GM21723 (cell line): ENCODE measurements around the gene UBE2G2.
"Not testable (repeated sequence)": the region's sequence is repeated elsewhere in the genome, so short reads cannot be mapped to it uniquely, and the experiment has no call there.

Experiments used
- ATAC-seq: cut with Tn5 transposase; IDR thresholded peaks from one replicate; pipeline ENCODE4 v1.9.1; 2021; ENCODE audit warnings: mild to moderate bottlenecking, moderate library complexity; ENCODE audit not compliant: unreplicated experiment

The UBE2G2 gene

DNA sequence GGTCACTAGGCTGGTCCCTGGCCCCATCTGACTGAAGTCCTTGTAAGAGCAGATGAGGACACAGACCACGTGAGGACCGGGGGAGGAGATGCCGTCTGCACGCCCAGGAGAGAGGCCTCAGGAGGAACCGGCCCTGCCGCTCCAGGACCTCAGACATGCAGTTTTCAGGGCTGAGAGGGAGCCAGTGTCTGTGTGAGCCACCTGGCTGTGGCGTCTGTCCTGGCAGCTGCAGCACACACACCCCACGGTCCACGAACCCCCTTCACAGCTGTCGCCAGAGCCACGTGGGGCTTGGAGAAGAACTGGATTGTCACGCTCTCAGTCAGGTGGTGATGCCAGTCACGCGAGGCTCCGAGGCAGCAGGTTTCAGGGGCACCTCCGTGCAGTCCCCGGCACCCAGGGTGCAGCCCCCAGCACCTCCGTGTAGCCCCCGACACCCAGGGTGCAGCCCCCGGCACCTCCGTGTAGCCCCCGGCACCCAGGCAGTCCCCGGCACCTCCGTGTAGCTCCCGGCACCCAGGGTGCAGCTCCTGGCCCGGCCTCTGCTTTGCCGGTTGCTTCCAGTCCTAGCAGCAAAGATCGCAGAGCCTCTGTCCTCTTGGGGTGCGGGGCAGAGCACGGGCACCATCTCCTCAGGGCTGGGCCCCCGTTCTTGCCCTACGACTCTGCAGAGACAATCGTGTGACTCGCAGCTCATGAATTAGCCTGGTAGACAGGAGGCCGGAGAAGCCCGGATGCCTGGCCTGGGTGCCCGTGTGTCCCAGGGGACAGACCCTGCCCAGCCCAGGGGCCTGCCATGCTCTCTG is 35.2 kb upstream of the UBE2G2 start:
- no peak for ATAC-seq

DNA sequence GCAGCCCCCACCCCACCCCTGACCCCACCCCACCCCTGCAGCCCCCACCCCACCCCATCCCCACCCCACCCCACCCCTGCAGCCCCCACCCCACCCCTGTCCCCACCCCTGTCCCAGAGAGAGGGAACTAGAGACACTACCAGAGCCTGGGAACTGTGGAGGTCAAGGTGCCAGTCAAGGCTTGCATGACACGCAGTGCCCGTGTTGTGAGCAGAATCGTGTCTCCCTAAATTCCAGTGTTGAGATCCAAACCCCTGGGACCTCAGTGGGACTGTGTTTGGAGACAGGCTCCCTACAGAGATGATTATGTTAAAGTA is 34.7 kb upstream of the UBE2G2 start:
- no peak for ATAC-seq

DNA sequence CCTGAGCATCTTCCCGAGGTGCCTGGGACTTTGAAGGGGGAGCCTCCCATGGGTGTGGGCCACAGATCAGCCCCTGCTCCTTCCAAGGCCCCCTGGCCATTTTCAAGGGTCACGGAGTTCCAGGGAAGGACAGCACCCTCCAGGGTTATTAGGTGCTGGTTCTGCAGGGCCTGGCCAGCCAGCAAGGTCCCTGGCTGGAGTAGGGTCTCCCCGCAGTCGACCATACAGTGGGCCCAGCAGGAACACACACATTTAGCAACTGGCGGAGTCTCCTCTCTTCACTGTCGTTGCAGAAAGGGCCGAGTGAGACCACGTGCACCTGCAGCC is 34.0 kb upstream of the UBE2G2 start:
- no peak for ATAC-seq

DNA sequence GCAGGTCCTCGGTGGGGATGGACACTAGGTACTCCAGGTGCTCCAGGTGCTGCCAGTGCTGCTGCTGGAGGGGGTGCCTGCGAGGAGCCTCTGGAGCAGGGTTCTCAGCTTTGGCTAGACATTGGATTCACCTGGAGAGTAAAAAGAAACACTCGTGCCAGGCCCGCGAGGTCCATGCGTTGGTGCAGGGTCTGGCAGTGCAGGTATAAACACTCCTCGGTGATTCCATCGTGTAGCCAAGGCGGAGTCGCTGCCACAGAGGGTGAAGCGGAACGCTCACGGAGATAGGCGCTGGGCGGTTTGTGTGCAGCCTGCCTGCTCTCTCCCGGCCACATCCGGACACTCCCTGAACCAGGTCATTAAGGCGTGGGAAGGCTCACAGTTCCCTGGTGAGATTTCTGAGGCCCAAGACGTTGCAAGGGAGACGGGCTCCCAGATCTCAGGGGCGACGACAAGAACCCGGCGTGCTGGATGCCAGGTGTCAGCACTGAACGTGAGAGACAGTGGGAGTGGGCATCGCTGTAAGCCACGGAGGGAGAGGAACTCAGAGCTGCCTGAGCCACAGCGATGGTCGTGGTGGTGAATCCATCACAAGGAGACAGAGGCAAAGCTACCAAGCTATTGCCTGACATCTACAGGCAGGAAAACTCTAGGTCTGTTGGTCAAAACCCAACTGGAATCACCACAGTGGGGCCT is 33.5 kb upstream of the UBE2G2 start:
- no peak for ATAC-seq

DNA sequence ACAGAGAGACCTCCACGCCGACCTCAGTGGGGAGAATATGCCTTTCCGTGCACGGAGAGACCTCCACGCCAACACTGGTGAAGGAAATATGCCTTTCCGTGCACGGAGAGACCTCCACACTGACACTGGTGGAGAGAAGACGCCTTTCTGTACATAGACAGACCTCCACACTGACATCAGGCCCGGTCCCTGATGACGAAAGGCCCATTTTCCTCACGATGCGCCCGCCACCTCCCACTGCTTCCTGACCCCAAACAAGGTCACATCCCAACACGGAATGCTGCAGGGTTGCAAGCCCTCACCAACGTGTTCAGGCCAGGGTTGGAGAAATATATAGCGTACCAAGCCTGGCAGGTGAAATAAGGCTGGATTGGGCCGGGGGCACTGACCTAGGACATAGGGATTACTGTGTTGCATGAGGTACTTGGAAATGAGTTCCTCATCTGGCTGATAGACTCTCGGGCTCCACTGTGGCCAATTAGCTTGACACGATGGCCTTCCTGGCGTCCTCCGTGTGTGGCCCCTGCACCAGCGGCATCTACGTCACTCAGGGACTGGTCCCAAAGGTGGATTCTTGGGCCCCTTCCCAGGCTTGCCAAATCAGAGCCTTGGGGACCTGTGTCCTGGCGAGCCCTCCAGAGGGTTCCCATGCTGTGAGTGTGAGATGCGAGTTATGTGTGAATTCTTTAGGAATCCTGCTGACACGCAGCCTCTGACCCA is 32.8 kb upstream of the UBE2G2 start:
- no peak for ATAC-seq

DNA sequence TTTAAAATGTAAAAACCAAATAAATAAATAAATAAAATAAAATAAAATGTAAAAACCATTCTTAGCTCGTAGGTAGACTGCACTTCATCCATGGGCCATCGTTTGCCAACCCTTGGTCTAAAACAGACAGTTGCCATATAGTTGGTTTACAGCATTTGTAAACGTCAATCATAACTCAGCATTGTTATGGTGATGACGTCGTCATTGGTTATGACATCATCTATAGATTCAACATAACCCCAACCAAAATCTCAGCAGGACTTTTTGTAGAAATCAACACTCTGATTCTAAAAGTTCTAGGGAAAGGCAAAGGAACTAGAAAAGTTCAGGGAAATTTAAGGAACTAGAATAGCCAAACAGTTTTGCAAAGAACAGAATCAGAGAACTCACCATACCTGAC is 32.0 kb upstream of the UBE2G2 start:
- no peak for ATAC-seq

DNA sequence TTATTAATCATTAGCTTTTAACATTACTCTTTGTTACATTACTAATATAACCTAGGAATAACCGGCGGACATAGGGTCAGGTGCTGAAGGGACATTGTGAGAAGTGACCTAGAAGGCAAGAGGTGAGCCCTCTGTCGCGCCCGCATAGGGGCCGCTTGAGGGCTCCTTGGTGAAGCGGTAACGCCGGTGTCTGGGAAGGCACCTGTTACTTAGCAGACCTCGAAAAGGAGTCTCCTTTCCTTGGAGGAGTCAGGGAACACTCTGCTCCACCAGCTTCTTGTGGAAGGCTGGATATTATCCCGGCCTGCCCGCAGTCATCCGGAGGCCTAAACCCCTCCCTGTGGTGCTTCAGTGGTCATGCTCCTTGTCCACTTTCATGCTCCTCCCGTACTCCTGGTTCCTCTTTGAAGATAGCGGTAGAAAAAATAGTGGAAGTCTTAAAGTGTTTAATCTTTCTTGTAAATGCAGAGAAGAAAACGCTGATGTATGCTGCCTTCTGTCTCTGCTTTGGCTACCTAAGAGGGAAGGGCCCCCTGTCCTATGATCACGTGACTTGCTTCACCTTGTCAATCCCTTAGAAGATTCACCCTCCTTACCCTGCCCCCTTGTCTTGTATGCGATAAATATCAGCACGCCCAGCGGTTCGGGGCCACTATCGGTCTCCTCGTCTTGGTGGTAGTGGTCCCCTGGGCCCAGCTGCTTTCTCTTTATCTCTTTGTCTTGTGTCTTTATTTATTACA is 31.1 kb upstream of the UBE2G2 start:
- not testable (repeated sequence) for ATAC-seq

DNA sequence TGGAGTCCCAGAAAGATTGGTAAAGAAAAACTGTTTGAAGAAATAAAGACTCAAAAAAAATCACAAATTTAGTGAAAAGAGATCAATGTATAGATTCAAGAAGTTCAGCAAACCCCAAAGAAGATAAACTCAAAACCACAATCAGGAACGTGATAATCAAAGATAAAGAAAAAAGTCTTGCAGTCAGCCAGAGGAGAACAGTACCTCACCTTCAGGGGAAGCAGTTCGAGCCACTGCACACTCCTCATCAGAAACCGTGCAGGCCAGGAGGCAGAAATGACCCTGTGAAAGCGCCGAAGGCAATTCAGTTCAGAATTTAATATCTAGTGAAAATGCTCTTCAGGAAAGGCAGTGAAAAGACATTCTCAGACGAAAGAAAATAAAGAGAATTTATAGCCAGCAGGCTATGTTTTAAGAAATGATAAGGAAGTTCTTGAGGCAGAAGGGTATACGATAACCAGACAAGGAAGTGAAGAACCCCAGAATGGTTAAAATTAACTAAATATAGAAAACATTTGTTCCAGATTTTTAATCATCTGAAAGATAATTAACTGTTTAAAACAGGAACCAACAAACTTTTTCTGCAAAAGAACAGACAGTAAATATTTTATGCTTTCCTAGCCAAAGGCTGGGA is 29.7 kb upstream of the UBE2G2 start:
- ATAC-seq = no peak

DNA sequence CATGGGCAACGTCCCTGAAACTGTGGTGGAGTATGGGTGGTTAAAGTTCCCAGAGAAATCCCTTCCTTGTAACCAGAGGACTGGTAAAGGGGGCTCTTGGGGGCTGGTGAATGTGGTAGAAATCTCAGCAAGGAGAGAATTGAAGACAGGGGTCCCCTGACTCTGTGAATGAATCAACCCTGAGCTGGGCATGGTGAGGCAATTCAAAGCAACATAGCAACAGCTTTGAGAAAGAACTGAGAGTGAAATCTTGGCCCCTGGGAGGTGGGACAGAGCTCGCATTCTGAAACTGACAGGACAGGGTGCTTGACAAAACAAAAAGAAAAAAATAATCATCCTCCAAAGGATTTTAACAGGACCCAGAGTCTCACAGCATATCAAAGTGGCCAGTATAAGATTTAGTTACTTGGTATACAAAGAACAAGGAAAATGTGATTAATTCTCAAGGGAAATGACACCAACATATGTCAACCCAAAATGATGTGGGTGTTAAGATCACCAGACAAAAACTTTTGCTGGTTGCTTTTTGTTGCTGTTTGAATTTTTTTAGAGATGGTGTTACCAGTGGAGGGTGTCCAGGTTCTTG is 28.0 kb upstream of the UBE2G2 start:
- ATAC-seq = no peak

DNA sequence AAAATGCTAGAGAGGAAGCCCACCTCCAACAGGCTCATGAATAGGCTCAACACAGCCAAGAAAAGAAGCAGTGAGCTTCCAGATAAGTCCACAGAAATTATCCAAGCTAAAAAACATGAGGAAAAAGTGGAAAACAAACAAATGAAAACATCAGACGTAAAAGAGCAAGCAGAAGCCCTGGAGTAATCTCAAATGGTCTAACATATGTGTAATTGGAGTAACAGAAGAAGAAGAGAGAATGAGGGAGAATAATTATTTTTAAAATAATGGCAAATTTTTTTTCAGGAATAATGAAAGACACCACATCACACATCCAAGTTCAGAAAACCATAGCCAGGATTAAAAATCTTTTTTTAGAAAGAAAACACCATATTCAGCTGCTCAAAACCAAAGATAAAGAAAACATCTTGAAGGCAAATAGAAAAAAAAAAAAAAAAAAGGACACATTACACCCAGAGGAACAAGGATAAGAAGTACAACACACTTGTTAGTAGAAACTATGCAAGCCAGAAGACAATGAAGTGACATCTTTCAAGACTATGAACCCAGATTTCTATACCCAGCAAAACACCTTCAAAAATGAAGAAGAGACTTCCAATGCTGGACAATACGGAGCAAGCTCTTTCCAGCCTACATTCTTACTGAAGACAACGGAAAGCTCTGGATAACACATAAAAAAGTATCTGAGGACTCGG is 26.9 kb upstream of the UBE2G2 start:
- ATAC-seq = no peak

DNA sequence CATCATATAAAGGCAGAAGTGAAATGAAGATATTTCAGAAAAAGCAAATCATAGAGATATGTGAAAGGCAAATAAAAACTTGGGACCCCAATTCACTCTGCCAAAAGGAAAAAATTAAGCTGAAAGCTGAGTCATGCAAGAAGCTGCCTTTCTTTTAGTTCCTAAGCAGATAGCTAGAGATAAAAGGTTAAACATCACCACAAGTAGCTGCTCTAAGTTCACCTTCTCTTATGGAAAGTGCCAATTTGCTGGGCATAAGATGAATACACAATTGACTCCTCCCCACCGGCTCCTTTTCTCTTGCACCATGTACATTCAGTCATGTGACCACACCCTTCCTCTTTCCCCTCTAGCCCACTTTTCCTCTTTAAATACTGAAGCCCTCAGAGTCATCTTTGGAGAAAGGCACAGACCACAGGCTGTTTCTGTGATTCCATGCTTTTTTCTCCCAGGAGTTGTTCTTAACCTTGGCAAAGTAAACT is 21.6 kb upstream of the UBE2G2 start:
- no peak for ATAC-seq

DNA sequence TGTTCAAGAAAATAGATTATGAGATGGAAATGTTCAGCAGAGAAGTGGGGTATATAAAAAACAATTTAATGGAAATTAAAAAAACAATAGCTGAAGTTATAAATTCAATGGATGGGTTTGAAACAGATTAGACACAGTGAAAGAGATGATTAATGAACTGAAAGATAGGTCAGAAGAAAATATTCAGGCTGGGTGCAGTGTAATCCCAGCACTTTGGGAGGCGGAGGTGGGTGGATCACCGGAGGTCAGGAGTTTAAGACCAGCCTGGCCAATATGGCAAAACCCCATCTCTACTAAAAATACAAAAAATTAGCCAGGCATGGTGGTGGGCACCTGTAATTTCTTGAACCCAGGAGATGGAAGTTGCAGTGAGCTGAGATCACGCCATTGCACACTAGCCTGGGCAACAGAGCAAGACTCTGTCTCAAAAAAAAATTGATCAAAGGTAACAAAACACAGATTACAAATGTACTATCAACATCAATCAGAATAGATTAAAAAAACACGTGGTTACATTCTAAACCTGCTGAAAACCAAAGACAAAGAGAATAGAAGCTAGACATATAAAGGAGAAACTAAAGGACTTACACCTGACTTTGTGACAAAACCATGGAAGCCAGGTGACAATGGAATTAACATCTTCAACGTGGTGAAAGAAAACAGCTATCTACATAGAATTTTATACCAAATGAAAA is 21.0 kb upstream of the UBE2G2 start:
- ATAC-seq = no peak

DNA sequence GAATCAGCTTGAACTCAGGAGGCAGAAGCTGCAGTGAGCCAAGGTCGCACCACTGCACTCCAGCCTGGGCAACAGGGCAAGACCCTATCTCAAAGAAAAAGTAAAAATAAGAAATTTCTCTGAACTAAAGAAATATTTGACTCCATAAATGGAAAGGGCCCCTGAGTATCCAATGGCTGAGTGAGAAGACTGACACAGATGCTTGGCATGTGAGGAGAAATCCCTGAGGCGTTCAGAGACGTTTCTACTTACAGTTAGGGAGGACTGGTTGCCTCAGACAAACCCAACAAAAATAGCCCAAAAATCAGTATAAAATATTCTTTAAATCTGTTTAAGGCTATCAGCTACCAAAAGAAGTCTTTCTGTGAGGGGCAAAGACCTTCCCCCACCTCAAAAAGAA is 19.2 kb upstream of the UBE2G2 start:
- ATAC-seq = no peak

DNA sequence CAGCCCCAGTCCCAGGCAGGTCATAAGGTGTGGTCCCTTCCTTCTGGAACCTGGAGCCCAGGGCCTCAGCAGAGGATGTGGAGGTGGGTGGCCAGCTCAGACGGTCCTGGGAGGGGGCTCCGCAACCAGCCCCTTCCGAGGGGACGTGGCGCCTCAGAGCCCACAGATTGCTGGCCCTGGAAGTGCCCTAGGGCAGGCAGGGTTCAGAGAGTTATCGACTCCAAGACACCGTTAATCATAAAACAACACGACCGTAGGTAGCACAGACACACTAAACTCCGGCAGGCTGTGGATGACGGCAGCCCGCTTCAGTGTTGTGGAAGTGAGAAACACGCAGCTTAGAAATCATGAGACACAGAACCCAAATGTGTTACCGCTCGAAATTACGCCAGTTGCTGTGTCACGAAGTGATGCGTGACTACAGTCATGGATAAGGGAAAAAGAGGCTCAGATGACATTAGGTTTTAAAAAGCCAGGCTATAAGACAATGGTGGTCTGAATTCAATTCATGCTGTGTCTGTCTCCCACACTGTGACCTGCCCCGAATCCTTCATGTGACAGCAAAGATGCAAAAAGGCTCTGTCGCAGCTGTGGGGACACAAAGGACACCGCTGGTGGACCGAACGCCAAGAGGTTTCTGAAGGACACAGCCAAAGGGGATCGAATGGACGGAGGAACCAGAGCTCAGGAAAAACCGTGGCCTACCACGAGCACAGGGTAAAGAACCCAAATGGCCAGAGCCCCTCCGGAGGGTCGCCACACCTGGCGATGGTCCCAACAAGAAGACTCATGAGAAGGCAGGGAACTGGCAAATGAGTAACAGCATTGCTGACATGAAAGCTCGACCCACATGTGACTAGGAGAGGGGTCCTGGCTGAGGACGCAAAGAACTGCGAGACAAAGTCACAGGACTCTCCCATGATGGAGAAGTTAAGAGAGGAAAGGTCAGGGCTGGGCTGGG is 17.9 kb upstream of the UBE2G2 start:
- no peak for ATAC-seq

DNA sequence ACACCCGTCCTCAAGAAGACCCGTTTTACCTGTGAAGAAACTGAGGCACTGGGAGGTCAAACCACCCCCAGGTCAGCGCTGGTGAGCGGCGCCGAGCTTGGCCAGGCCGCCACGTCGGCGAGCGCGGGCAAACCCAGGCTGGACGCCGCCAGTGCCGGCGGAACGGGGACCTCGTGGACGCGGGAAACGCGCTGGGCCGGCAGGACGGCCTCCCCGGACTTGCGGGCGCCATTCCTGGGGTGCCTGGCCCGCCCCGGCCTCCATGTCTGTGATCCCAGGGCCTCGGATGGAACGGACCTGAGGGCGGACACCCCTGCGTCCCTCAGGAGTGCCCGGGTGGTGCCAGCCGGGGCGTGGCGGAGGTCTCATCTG is 17.0 kb upstream of the UBE2G2 start:
- no peak for ATAC-seq

DNA sequence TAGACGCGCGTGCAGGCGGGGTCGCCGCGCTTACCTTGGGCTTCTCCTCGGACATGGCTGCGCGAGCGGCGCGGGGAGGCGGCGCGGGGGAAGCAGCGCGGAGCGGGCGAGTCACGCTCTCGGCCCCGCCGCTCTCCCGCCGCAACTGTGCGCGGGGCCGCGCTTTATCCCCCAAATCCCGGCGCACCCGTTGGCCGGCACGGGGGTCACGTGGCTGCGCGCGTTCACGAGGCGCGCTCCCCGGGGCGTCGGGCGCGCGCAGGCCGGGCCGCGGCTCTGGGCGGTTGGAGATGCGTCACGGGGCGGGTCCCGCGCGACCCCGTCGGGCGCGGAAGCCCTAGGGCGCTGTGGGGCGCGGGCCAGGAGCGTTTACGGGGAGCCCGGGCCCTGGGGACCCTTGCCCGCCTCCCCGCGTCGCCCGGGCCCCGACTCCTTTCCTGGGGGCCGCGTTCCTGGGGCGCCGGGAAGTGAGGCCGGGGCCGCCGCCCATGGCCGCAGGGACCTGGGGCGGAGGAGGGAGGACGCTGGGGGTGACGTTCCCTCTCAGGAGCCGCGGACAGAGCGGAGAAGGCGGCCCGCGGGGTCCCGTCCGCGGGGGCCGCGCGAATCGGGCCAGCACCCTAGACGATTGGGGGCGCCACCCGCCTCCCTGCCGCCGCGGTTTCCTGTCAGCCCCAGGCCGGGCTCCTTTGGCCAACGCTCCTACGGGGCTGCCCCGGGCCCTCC is 16.5 kb upstream of the UBE2G2 start, which contains the start of gene SUMO3:
Gene SUMO3 (minus strand): TSS at position 149 of the 726 bp plus-strand sequence. CDS start 94 bp downstream, at position 55.
- ATAC-seq = peak; percentile 60

DNA sequence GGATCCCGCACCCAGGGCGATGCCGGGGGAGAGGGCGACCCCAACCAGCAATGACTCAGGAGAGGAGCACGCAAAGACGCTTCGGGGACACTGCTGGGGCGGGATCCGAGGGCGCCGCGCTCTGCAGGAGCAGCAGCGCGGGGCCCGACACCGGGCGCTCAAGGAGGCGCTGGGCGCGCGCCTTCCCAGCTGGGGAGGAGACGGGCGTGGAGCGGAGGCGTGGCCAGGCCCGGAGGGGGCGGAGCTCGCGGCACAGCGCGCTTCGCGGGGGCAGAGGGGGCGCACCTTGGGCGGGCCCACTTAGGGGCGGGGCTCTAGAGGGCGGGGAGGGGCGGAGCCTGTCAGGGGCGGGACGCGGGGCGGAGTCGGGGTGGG is 15.9 kb upstream of the UBE2G2 start:
- ATAC-seq = peak; percentile 65
